DOHH2 (cell line): ENCODE data around the gene DNAH6.
"Not testable (repeated sequence)": the region's sequence is repeated elsewhere in the genome, so short reads cannot be mapped to it uniquely, and the experiment has no call there.

Experiments
- CTCF ChIP-seq: fragments of 200-600 bp; sonication (generic); IDR thresholded peaks from one replicate; pipeline ENCODE4 v1.5.1; 2014; ENCODE audit warnings: antibody characterized with exemption, mild to moderate bottlenecking, low read depth, low read length; ENCODE audit not compliant: poor library complexity, severe bottlenecking
- EZH2phosphoT487 ChIP-seq: fragments of 200-600 bp; sonication (generic); IDR thresholded peaks from 2 replicates; pipeline ENCODE4 v1.6.1; 2017; ENCODE audit warnings: borderline replicate concordance, mild to moderate bottlenecking, antibody characterized with exemption, low read length, moderate library complexity, mixed read lengths

- TF ChIP-seq CTCF, EZH2phosphoT487: not testable (repeated sequence)
Measured at GRCh38 chr2:84868327-84868726, 352.0 kb downstream of the DNAH6 start.
